ENCODE results near the gene ZNF609.

ZNF609 gene

GRCh38 chr15:64560998-64561397 lies 100.6 kb downstream of the ZNF609 start:
- no peaks in the 10 kb centered on the region for H3K36me3 ChIP-seq (ENCODE audit: control insufficient read depth, insufficient read depth, low read length)
- H3K23ac ChIP-seq (ENCODE audit: low read length), result no peak overlapping the region
- H2BK5ac ChIP-seq (ENCODE audit: low read length), result no peak overlapping the region
- no peak overlapping the region for H2BK120ac ChIP-seq (ENCODE audit: low read depth, low read length)
- H3K27ac ChIP-seq (ENCODE audit: low read depth, low read length), result no peak overlapping the region
- H3K56ac ChIP-seq (ENCODE audit: low read length), result no peak overlapping the region
- H3K4me1 ChIP-seq (ENCODE audit: control insufficient read depth, low read depth, low read length), result peaks cover 2% of the 10 kb centered on the region
- no CpG with 5 or more reads among the region's 2 CpGs for WGBS (ENCODE audit: extremely low coverage, insufficient coverage, low lambda C conversion rate)
- no peak overlapping the region for H3K4ac ChIP-seq (ENCODE audit: low read depth, low read length)
- no peaks in the 10 kb centered on the region for H3K27me3 ChIP-seq (ENCODE audit: insufficient read depth, low read length, poor library complexity)
- H2AK5ac ChIP-seq (ENCODE audit: low read length), result no peak overlapping the region
- no peak overlapping the region for H4K8ac ChIP-seq (ENCODE audit: low read depth, low read length)
- no peak overlapping the region for H3K18ac ChIP-seq (ENCODE audit: low read length)
- no peak overlapping the region for H4K5ac ChIP-seq (ENCODE audit: low read length)
- H2BK15ac ChIP-seq (replicated peaks; ENCODE audit: low read depth), result no peak overlapping the region
- DNase-seq, result no peak
- no peak overlapping the region for H3K9ac ChIP-seq (ENCODE audit: low read length)
- H3K79me2 ChIP-seq (ENCODE audit: control insufficient read depth, insufficient read depth, low read length), result peaks cover 10% of the 10 kb centered on the region
- peaks cover 7% of the 10 kb centered on the region for H3K79me1 ChIP-seq (ENCODE audit: low read length)
- H3K4me2 ChIP-seq (ENCODE audit: low read length), result no peak overlapping the region
- no peak overlapping the region for H3K4me3 ChIP-seq (ENCODE audit: low read length)

GRCh38 chr15:64562003-64562640 lies 101.7 kb downstream of the ZNF609 start:
- Histone ChIP-seq H3K23ac (ENCODE audit: low read length) (no peak overlapping the region), H3K4me3 (ENCODE audit: low read length) (no peak overlapping the region), H2BK120ac (ENCODE audit: low read depth, low read length) (no peak overlapping the region), H3K9ac (ENCODE audit: low read length) (no peak overlapping the region), H3K79me1 (ENCODE audit: low read length) (peaks cover 10% of the 10 kb centered on the region), H3K4ac (ENCODE audit: low read depth, low read length) (no peak overlapping the region), H3K18ac (ENCODE audit: low read length) (no peak overlapping the region), H2BK5ac (ENCODE audit: low read length) (no peak overlapping the region), H4K5ac (ENCODE audit: low read length) (no peak overlapping the region), H4K8ac (ENCODE audit: low read depth, low read length) (no peak overlapping the region), H3K27ac (ENCODE audit: low read depth, low read length) (no peak overlapping the region), H3K27me3 (ENCODE audit: insufficient read depth, low read length, poor library complexity) (no peaks in the 10 kb centered on the region), H3K79me2 (ENCODE audit: control insufficient read depth, insufficient read depth, low read length) (peaks cover 10% of the 10 kb centered on the region), H3K4me1 (ENCODE audit: control insufficient read depth, low read depth, low read length) (peaks cover 4% of the 10 kb centered on the region), H3K36me3 (ENCODE audit: control insufficient read depth, insufficient read depth, low read length) (no peaks in the 10 kb centered on the region), H3K4me2 (ENCODE audit: low read length) (no peak overlapping the region), H2BK15ac (replicated peaks; ENCODE audit: low read depth) (no peak overlapping the region), H2AK5ac (ENCODE audit: low read length) (no peak overlapping the region), H3K56ac (ENCODE audit: low read length) (no peak overlapping the region)
- no peak for DNase-seq
- no CpG with 5 or more reads among the region's 1 CpG for WGBS (ENCODE audit: extremely low coverage, insufficient coverage, low lambda C conversion rate)

- Histone ChIP-seq H3K9ac (ENCODE audit: low read length) (no peak overlapping the region), H3K79me1 (ENCODE audit: low read length) (peaks cover 15% of the 10 kb centered on the region), H3K4me2 (ENCODE audit: low read length) (no peak overlapping the region), H3K27me3 (ENCODE audit: insufficient read depth, low read length, poor library complexity) (no peaks in the 10 kb centered on the region), H3K18ac (ENCODE audit: low read length) (no peak overlapping the region), H3K23ac (ENCODE audit: low read length) (no peak overlapping the region), H2BK5ac (ENCODE audit: low read length) (no peak overlapping the region), H3K36me3 (ENCODE audit: control insufficient read depth, insufficient read depth, low read length) (no peaks in the 10 kb centered on the region), H3K79me2 (ENCODE audit: control insufficient read depth, insufficient read depth, low read length) (peaks cover 13% of the 10 kb centered on the region), H3K56ac (ENCODE audit: low read length) (no peak overlapping the region), H2BK15ac (replicated peaks; ENCODE audit: low read depth) (no peak overlapping the region), H4K5ac (ENCODE audit: low read length) (no peak overlapping the region), H4K8ac (ENCODE audit: low read depth, low read length) (no peak overlapping the region), H3K4me1 (ENCODE audit: control insufficient read depth, low read depth, low read length) (peaks cover 2% of the 10 kb centered on the region), H3K4ac (ENCODE audit: low read depth, low read length) (no peak overlapping the region), H2AK5ac (ENCODE audit: low read length) (no peak overlapping the region), H3K27ac (ENCODE audit: low read depth, low read length) (no peak overlapping the region), H3K4me3 (ENCODE audit: low read length) (no peak overlapping the region), H2BK120ac (ENCODE audit: low read depth, low read length) (no peak overlapping the region)
- DNase-seq, result no peak
- no CpG with 5 or more reads among the region's 2 CpGs for WGBS (ENCODE audit: extremely low coverage, insufficient coverage, low lambda C conversion rate)
Observed at GRCh38 chr15:64566102-64566501, 105.7 kb downstream of the ZNF609 start.

- no CpG with 5 or more reads among the region's 11 CpGs for WGBS (ENCODE audit: extremely low coverage, insufficient coverage, low lambda C conversion rate)
- no peak overlapping the region for H2BK15ac ChIP-seq (replicated peaks; ENCODE audit: low read depth)
- H2BK5ac ChIP-seq (ENCODE audit: low read length), result no peak overlapping the region
- peaks cover 2% of the 10 kb centered on the region for H3K4me1 ChIP-seq (ENCODE audit: control insufficient read depth, low read depth, low read length)
- DNase-seq, result peak; percentile 50
- no peak overlapping the region for H3K4me3 ChIP-seq (ENCODE audit: low read length)
- H3K27me3 ChIP-seq (ENCODE audit: insufficient read depth, low read length, poor library complexity), result no peaks in the 10 kb centered on the region
- H3K36me3 ChIP-seq (ENCODE audit: control insufficient read depth, insufficient read depth, low read length), result no peaks in the 10 kb centered on the region
- H3K79me1 ChIP-seq (ENCODE audit: low read length), result peaks cover 13% of the 10 kb centered on the region
- H3K4me2 ChIP-seq (ENCODE audit: low read length), result no peak overlapping the region
- H3K4ac ChIP-seq (ENCODE audit: low read depth, low read length), result no peak overlapping the region
- H2BK120ac ChIP-seq (ENCODE audit: low read depth, low read length), result no peak overlapping the region
- no peak overlapping the region for H2AK5ac ChIP-seq (ENCODE audit: low read length)
- H3K79me2 ChIP-seq (ENCODE audit: control insufficient read depth, insufficient read depth, low read length), result peaks cover 12% of the 10 kb centered on the region
- H3K9ac ChIP-seq (ENCODE audit: low read length), result no peak overlapping the region
- no peak overlapping the region for H4K8ac ChIP-seq (ENCODE audit: low read depth, low read length)
- H3K27ac ChIP-seq (ENCODE audit: low read depth, low read length), result no peak overlapping the region
- H3K56ac ChIP-seq (ENCODE audit: low read length), result no peak overlapping the region
- H4K5ac ChIP-seq (ENCODE audit: low read length), result no peak overlapping the region
- no peak overlapping the region for H3K23ac ChIP-seq (ENCODE audit: low read length)
- no peak overlapping the region for H3K18ac ChIP-seq (ENCODE audit: low read length)
Observed at GRCh38 chr15:64566629-64567427, 106.5 kb downstream of the ZNF609 start.

GRCh38 chr15:64568765-64569164 lies 108.4 kb downstream of the ZNF609 start:
- H3K79me2 ChIP-seq (ENCODE audit: control insufficient read depth, insufficient read depth, low read length), result peaks cover 17% of the 10 kb centered on the region
- H3K27ac ChIP-seq (ENCODE audit: low read depth, low read length), result no peak overlapping the region
- DNase-seq, result no peak
- no peak overlapping the region for H2BK15ac ChIP-seq (replicated peaks; ENCODE audit: low read depth)
- peaks cover 16% of the 10 kb centered on the region for H3K79me1 ChIP-seq (ENCODE audit: low read length)
- H3K27me3 ChIP-seq (ENCODE audit: insufficient read depth, low read length, poor library complexity), result no peaks in the 10 kb centered on the region
- no peak overlapping the region for H4K8ac ChIP-seq (ENCODE audit: low read depth, low read length)
- no peaks in the 10 kb centered on the region for H3K36me3 ChIP-seq (ENCODE audit: control insufficient read depth, insufficient read depth, low read length)
- H3K4ac ChIP-seq (ENCODE audit: low read depth, low read length), result no peak overlapping the region
- no peak overlapping the region for H2AK5ac ChIP-seq (ENCODE audit: low read length)
- H3K18ac ChIP-seq (ENCODE audit: low read length), result no peak overlapping the region
- H4K5ac ChIP-seq (ENCODE audit: low read length), result no peak overlapping the region
- H2BK5ac ChIP-seq (ENCODE audit: low read length), result no peak overlapping the region
- H2BK120ac ChIP-seq (ENCODE audit: low read depth, low read length), result no peak overlapping the region
- peaks cover 2% of the 10 kb centered on the region for H3K4me1 ChIP-seq (ENCODE audit: control insufficient read depth, low read depth, low read length)
- H3K4me2 ChIP-seq (ENCODE audit: low read length), result no peak overlapping the region
- no peak overlapping the region for H3K56ac ChIP-seq (ENCODE audit: low read length)
- H3K9ac ChIP-seq (ENCODE audit: low read length), result no peak overlapping the region
- no peak overlapping the region for H3K23ac ChIP-seq (ENCODE audit: low read length)
- H3K4me3 ChIP-seq (ENCODE audit: low read length), result no peak overlapping the region

Data from mesendoderm (in vitro differentiated cells).